Stomach (tissue), 4 donors: ENCODE data around the gene CLSTN3.

ENCODE experiments used
- EP300 ChIP-seq: sonication (generic); formaldehyde crosslinking; IDR thresholded peaks from one replicate; pipeline ENCODE4 v1.6.1; 2017; ENCODE audit warnings: antibody characterized with exemption
- POLR2A ChIP-seq, 4 donors: fragments of 450-650 bp; IDR thresholded peaks; one replicate each; pipeline ENCODE4 v1.6.1; 2016; ENCODE audit warnings: antibody characterized with exemption in 4 of 4, control low read depth in 2 of 4, mild to moderate bottlenecking in 1 of 4, moderate library complexity in 1 of 4
- POLR2AphosphoS5 ChIP-seq, 3 donors: sonication (generic); formaldehyde crosslinking; IDR thresholded peaks; one replicate each; pipeline ENCODE4 v1.6.1; 2016; ENCODE audit warnings: antibody characterized with exemption in 3 of 3

GRCh38 chr12:7118881-7119280 is 11.3 kb upstream of the CLSTN3 start:
- no peak for TF ChIP-seq EP300
- no peak for TF ChIP-seq POLR2AphosphoS5 (IDR thresholded peaks at IDR 0.05)
- no peak for TF ChIP-seq POLR2A (IDR thresholded peaks at IDR 0.05)
